Fibroblast of skin of left biceps (primary cell): Measurements from ENCODE around the gene PARP11.

ENCODE experiments used
- DNase-seq, 2 experiments: peaks; one replicate each; pipeline ENCODE4 v3.0.0-alpha.2; 2013; ENCODE audit warnings: low read depth in 2 of 2

The PARP11 gene

GRCh38 chr12:3827301-3828000, 45.7 kb downstream of the PARP11 start:
- no peak for DNase-seq

GRCh38 chr12:3821441-3821840, 51.8 kb downstream of the PARP11 start:
- DNase-seq: no peak

GRCh38 chr12:3820122-3820521, 53.1 kb downstream of the PARP11 start:
- DNase-seq: no peak

GRCh38 chr12:3816266-3816665, 56.9 kb downstream of the PARP11 start:
- DNase-seq: no peak

GRCh38 chr12:3815094-3815766, 58.0 kb downstream of the PARP11 start:
- no peak for DNase-seq

GRCh38 chr12:3810540-3810939, 62.7 kb downstream of the PARP11 start:
- DNase-seq: no peak

GRCh38 chr12:3810016-3810370, 63.2 kb downstream of the PARP11 start:
- DNase-seq: no peak

GRCh38 chr12:3809357-3810015, 63.7 kb downstream of the PARP11 start:
- no peak for DNase-seq

- no peak for DNase-seq
Measured at GRCh38 chr12:3805077-3805476, 68.1 kb downstream of the PARP11 start.

- DNase-seq: peak; percentile 24 to 25
Measured at GRCh38 chr12:3803865-3804472, 69.2 kb downstream of the PARP11 start.

GRCh38 chr12:3802721-3803120, 70.5 kb downstream of the PARP11 start:
- no peak for DNase-seq

- no peak for DNase-seq
Measured at GRCh38 chr12:3797531-3798048, 75.6 kb downstream of the PARP11 start.

GRCh38 chr12:3795492-3796133, 77.6 kb downstream of the PARP11 start:
- DNase-seq: no peak

GRCh38 chr12:3795066-3795465, 78.1 kb downstream of the PARP11 start:
- no peak for DNase-seq

- DNase-seq: no peak
Measured at GRCh38 chr12:3792623-3793288, 80.4 kb downstream of the PARP11 start.

GRCh38 chr12:3791256-3791874, 81.8 kb downstream of the PARP11 start:
- DNase-seq: no peak

GRCh38 chr12:3790642-3791041, 82.6 kb downstream of the PARP11 start:
- DNase-seq: no peak

GRCh38 chr12:3789838-3790237, 83.4 kb downstream of the PARP11 start:
- DNase-seq: no peak

- DNase-seq: no peak
Measured at GRCh38 chr12:3777206-3777809, 95.9 kb downstream of the PARP11 start.

- DNase-seq: no peak
Measured at GRCh38 chr12:3775385-3776035, 97.7 kb downstream of the PARP11 start.
